ENCODE results near the gene CTDSPL.

- TF ChIP-seq, protein P1, sequence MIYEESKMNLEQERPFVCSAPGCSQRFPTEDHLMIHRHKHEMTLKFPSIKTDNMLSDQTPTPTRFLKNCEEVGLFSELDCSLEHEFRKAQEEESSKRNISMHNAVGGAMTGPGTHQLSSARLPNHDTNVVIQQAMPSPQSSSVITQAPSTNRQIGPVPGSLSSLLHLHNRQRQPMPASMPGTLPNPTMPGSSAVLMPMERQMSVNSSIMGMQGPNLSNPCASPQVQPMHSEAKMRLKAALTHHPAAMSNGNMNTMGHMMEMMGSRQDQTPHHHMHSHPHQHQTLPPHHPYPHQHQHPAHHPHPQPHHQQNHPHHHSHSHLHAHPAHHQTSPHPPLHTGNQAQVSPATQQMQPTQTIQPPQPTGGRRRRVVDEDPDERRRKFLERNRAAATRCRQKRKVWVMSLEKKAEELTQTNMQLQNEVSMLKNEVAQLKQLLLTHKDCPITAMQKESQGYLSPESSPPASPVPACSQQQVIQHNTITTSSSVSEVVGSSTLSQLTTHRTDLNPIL (CRISPR knock-in tag; IDR thresholded peaks at IDR 0.05; ENCODE audit: low read depth), result no peak
- TF ChIP-seq SNAI2 (CRISPR knock-in tag; IDR thresholded peaks at IDR 0.05), result no peak
- no peak for TF ChIP-seq PATZ1 (CRISPR knock-in tag; IDR thresholded peaks at IDR 0.05; ENCODE audit: borderline replicate concordance)
- no peak for TF ChIP-seq ZNF70 (CRISPR knock-in tag; IDR thresholded peaks at IDR 0.05)
- TF ChIP-seq ZFP3 (CRISPR knock-in tag; IDR thresholded peaks at IDR 0.05), result no peak
- TF ChIP-seq CSDC2 (CRISPR knock-in tag; IDR thresholded peaks at IDR 0.05), result no peak
- TF ChIP-seq ZNF8 (CRISPR knock-in tag; IDR thresholded peaks at IDR 0.05), result no peak
- no peak for TF ChIP-seq RARB (CRISPR knock-in tag; IDR thresholded peaks at IDR 0.05)
Measured at GRCh38 chr3:37833302-37834186, 28.1 kb upstream of the CTDSPL start.

All from SK-N-SH treated with all-trans-retinoic acid at 6 μM for 48 hours (cell line).